HepG2 (cell line): ENCODE data around the gene MRPS7. TPM values are rescaled to one million over a fixed set of nuclear protein-coding genes. Genes with fewer than 3 reads are reported as not detected.
A peak's percentile ranks its signal among the peaks of the same experiment; 100 is the strongest.

ENCODE experiments used
- ATF3 ChIP-seq: sonication (generic); formaldehyde crosslinking; IDR thresholded peaks from 2 replicates; pipeline ENCODE4 v1.4.0; 2020; ENCODE audit warnings: missing genetic modification reagents
- ETS1 ChIP-seq: sonication (generic); formaldehyde crosslinking; IDR thresholded peaks from 2 replicates; pipeline ENCODE4 v1.4.0; 2020; ENCODE audit warnings: missing genetic modification reagents
- FOXP4 ChIP-seq: sonication (generic); formaldehyde crosslinking; IDR thresholded peaks from 2 replicates; pipeline ENCODE4 v1.4.0; 2020; ENCODE audit warnings: missing genetic modification reagents
- GTF2F1 ChIP-seq: fragments of 150-350 bp; IDR thresholded peaks from 2 replicates; pipeline ENCODE4 v1.6.1; 2014; ENCODE audit warnings: low read length
- HBP1 ChIP-seq: IDR thresholded peaks from 2 replicates; pipeline ENCODE4 v1.6.1; 2016; ENCODE audit warnings: low read depth, control low read depth
- KLF12 ChIP-seq: sonication (generic); formaldehyde crosslinking; IDR thresholded peaks from 2 replicates; pipeline ENCODE4 v1.4.0; 2020; ENCODE audit warnings: missing genetic modification reagents, borderline replicate concordance
- NKX3-1 ChIP-seq: sonication (generic); formaldehyde crosslinking; IDR thresholded peaks from 2 replicates; pipeline ENCODE4 v1.5.0; 2020; ENCODE audit warnings: missing genetic modification reagents
- TBX2 ChIP-seq: sonication (generic); formaldehyde crosslinking; IDR thresholded peaks from 2 replicates; pipeline ENCODE4 v1.5.0; 2020; ENCODE audit warnings: missing genetic modification reagents, mild to moderate bottlenecking, borderline replicate concordance
- ZBTB42 ChIP-seq: sonication (generic); formaldehyde crosslinking; IDR thresholded peaks from 2 replicates; pipeline ENCODE4 v1.5.0; 2020; ENCODE audit warnings: mild to moderate bottlenecking, missing genetic modification reagents
- ZNF275 ChIP-seq: sonication (generic); formaldehyde crosslinking; IDR thresholded peaks from 2 replicates; pipeline ENCODE4 v1.8.0; 2022; ENCODE audit warnings: missing genetic modification reagents, mild to moderate bottlenecking, inconsistent platforms, borderline replicate concordance
- ZNF318 ChIP-seq: sonication (generic); formaldehyde crosslinking; IDR thresholded peaks from 2 replicates; pipeline ENCODE4 v1.4.0; 2020; ENCODE audit warnings: mild to moderate bottlenecking, missing genetic modification reagents
- ZNF44 ChIP-seq: sonication (generic); formaldehyde crosslinking; IDR thresholded peaks from 2 replicates; pipeline ENCODE4 v1.5.1; 2020; ENCODE audit warnings: mild to moderate bottlenecking, missing genetic modification reagents
- ZNF563 ChIP-seq: sonication (generic); formaldehyde crosslinking; IDR thresholded peaks from 2 replicates; pipeline ENCODE4 v1.8.0; 2022; ENCODE audit warnings: mild to moderate bottlenecking, moderate library complexity, missing genetic modification reagents
- ZNF580 ChIP-seq: IDR thresholded peaks from 2 replicates; pipeline ENCODE4 v1.6.1; 2016; ENCODE audit warnings: low read depth, borderline replicate concordance
- ZNF879 ChIP-seq: sonication (generic); formaldehyde crosslinking; IDR thresholded peaks from 2 replicates; pipeline ENCODE4 v1.8.1; 2023; ENCODE audit warnings: missing genetic modification reagents
- polyA plus RNA-seq, 8 experiments: library from polyadenylated mRNA; depleted of rRNA in 3 of 8; stranded (reverse) in 7 of 8; unstranded in 1 of 8; fragments of >200 nt; fragmentation: Illumina TruSeq in 4 of 8; extraction: Trizol in 4 of 8; gene quantifications; 2 replicates each; pipeline versions ENCODE4 v1.2.1 to v1.2.3, GENCODE V29; 2011 to 2016; ENCODE audit warnings: low read depth in 4 of 8, missing spikeins in 1 of 8, mixed read lengths in 1 of 8; ENCODE audit not compliant: insufficient read depth in 1 of 8
- total RNA-seq, 5 experiments: library from RNA; depleted of rRNA; stranded (reverse); fragments of >200 nt; fragmentation: Illumina TruSeq; extraction: Trizol; gene quantifications; 2 replicates each; pipeline ENCODE4 v1.2.3, GENCODE V29; 2016; ENCODE audit warnings: low read depth in 1 of 5

MRPS7 gene
- total and polyA plus RNA-seq, 2 of the 13 experiments (the other 11 are each of a cell fraction or from before 2014, with no cell fraction given): 97.0 to 162 TPM

GRCh38 chr17:75288770-75289114 lies 27.1 kb downstream of the MRPS7 start (continued):
- peak; percentile 84; the same call in 1 of the 2 replicates for TF ChIP-seq ZNF318
- 0 out of 2 replicates have a peak, but pooled peaks have one; percentile 53 for TF ChIP-seq ZNF44 (CRISPR knock-in tag)
- TF ChIP-seq TBX2 (CRISPR knock-in tag): no peak
- 0 out of 2 replicates have a peak, but pooled peaks have one; percentile 18 for TF ChIP-seq ETS1 (CRISPR knock-in tag)
- no peak; the same call in 1 of the 2 replicates for TF ChIP-seq KLF12 (CRISPR knock-in tag)
- no peak for TF ChIP-seq GTF2F1
- no peak for TF ChIP-seq ZNF580 (CRISPR knock-in tag)
- peak; percentile 76 for TF ChIP-seq ZNF275 (CRISPR knock-in tag)
- peak; percentile 16; the same call in 1 of the 2 replicates for TF ChIP-seq ZNF563 (CRISPR knock-in tag)
- 0 out of 2 replicates have a peak, but pooled peaks have one; percentile 59 for TF ChIP-seq NKX3-1 (CRISPR knock-in tag)
- no peak for TF ChIP-seq HBP1 (CRISPR knock-in tag)
- TF ChIP-seq ZNF879 (CRISPR knock-in tag): 0 out of 2 replicates have a peak, but pooled peaks have one; percentile 32
- TF ChIP-seq ZBTB42 (CRISPR knock-in tag): no peak
- peak; percentile 33; the same call in 1 of the 2 replicates for TF ChIP-seq FOXP4 (CRISPR knock-in tag)
- no peak for TF ChIP-seq ATF3 (CRISPR knock-in tag)
